ENCODE results near the gene GOLGA3.

GOLGA3 gene

DNA sequence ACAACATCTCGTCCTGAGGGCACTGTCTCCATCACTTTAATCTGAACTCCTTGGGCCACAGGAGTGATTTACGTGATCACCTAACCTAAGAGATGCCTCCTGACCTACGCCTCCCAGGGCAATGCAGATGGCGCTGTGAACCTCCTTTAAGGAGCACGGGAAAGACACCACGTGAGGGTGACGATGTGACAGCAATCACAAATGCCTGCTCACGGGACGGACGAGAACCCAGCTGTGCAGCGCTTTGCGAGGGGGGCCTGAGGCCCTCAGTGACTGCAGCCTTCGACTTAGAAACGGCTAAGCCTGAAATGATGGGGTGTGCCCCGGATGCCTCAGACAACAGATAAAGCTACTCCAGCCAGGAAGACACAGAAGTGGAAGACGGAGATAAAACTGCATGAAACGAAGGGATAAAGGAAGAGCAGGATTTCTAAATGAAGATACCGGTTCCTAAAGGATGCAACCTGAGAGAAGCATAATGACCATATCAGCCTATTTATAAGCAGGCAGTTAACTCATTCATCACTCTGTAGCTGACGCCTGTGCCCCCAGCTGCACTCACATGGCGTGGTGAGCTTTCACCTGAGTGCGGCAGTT, 13.9 kb upstream of the GOLGA3 start:
- Histone ChIP-seq H3K9me3 (ENCODE audit: severe bottlenecking) (no peaks in the 10 kb centered on the region), H3K27me3 (ENCODE audit: insufficient read depth, poor library complexity, severe bottlenecking) (no peaks in the 10 kb centered on the region), H3K36me3 (ENCODE audit: low read depth) (peaks cover 25% of the 10 kb centered on the region), H3K27ac (ENCODE audit: poor library complexity, severe bottlenecking) (no peak overlapping the region), H3K4me1 (ENCODE audit: insufficient read depth, poor library complexity, severe bottlenecking) (no peaks in the 10 kb centered on the region), H3K4me3 (ENCODE audit: severe bottlenecking) (no peak overlapping the region)
- DNase-seq (ENCODE audit: low spot score), result no peak
- ATAC-seq (ENCODE audit: low read depth), result no peak
- TF ChIP-seq, protein P1, sequence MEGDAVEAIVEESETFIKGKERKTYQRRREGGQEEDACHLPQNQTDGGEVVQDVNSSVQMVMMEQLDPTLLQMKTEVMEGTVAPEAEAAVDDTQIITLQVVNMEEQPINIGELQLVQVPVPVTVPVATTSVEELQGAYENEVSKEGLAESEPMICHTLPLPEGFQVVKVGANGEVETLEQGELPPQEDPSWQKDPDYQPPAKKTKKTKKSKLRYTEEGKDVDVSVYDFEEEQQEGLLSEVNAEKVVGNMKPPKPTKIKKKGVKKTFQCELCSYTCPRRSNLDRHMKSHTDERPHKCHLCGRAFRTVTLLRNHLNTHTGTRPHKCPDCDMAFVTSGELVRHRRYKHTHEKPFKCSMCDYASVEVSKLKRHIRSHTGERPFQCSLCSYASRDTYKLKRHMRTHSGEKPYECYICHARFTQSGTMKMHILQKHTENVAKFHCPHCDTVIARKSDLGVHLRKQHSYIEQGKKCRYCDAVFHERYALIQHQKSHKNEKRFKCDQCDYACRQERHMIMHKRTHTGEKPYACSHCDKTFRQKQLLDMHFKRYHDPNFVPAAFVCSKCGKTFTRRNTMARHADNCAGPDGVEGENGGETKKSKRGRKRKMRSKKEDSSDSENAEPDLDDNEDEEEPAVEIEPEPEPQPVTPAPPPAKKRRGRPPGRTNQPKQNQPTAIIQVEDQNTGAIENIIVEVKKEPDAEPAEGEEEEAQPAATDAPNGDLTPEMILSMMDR (IDR thresholded peaks at IDR 0.05; ENCODE audit: poor library complexity, severe bottlenecking), result no peak

DNA sequence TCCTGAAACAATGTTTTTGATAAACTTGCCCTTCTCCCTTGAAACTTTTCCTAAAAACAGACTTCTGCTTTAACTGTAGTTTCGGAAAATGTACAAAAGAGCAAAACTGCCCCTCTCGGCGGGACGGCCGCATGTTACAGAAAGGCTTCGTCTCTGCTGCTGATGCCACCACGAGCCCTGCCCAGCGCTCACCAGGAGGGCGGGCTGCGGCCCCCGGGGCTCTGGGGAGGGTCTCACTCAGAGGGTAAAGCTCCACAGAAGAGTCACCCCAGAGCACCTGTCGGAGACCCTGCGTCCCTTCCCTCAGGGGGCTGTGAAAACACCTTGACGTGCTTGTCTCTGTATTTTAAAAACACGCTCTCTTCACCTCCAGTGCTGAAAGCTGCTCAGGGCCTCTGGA, 12.5 kb upstream of the GOLGA3 start:
- no peak overlapping the region for H3K4me3 ChIP-seq (ENCODE audit: severe bottlenecking)
- H3K27ac ChIP-seq (ENCODE audit: poor library complexity, severe bottlenecking), result no peak overlapping the region
- no peaks in the 10 kb centered on the region for H3K9me3 ChIP-seq (ENCODE audit: severe bottlenecking)
- no peaks in the 10 kb centered on the region for H3K4me1 ChIP-seq (ENCODE audit: insufficient read depth, poor library complexity, severe bottlenecking)
- TF ChIP-seq, protein P1 (IDR thresholded peaks at IDR 0.05; ENCODE audit: poor library complexity, severe bottlenecking), result no peak
- H3K36me3 ChIP-seq (ENCODE audit: low read depth), result peaks cover 20% of the 10 kb centered on the region
- ATAC-seq (ENCODE audit: low read depth) (no peak), DNase-seq (ENCODE audit: low spot score) (no peak)
- H3K27me3 ChIP-seq (ENCODE audit: insufficient read depth, poor library complexity, severe bottlenecking), result no peaks in the 10 kb centered on the region

DNA sequence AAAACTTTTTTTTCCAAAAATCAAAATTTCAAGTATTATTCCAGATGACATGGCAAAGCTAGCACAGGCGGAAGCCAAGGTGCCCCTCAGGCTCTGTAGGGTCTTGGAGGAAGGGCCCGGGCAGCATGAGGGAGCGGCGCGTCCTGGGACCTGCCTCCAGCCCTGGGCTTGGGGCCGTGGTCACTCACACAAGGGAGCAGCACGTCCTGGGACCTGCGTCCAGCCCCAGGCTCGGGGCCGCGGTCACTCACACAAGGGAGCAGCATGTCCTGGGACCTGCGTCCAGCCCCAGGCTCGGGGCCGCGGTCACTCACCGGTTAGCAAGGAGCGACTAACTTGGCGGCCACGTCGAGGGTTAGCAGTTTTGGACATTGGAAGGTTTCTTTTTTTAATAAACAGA, 11.9 kb upstream of the GOLGA3 start:
- Histone ChIP-seq H3K4me1 (ENCODE audit: insufficient read depth, poor library complexity, severe bottlenecking) (no peaks in the 10 kb centered on the region), H3K36me3 (ENCODE audit: low read depth) (peaks cover 16% of the 10 kb centered on the region), H3K4me3 (ENCODE audit: severe bottlenecking) (no peak overlapping the region), H3K9me3 (ENCODE audit: severe bottlenecking) (no peaks in the 10 kb centered on the region), H3K27me3 (ENCODE audit: insufficient read depth, poor library complexity, severe bottlenecking) (no peaks in the 10 kb centered on the region), H3K27ac (ENCODE audit: poor library complexity, severe bottlenecking) (no peak overlapping the region)
- TF ChIP-seq, protein P1 (IDR thresholded peaks at IDR 0.05; ENCODE audit: poor library complexity, severe bottlenecking), result no peak
- no peak for ATAC-seq (ENCODE audit: low read depth)
- DNase-seq (ENCODE audit: low spot score), result no peak

DNA sequence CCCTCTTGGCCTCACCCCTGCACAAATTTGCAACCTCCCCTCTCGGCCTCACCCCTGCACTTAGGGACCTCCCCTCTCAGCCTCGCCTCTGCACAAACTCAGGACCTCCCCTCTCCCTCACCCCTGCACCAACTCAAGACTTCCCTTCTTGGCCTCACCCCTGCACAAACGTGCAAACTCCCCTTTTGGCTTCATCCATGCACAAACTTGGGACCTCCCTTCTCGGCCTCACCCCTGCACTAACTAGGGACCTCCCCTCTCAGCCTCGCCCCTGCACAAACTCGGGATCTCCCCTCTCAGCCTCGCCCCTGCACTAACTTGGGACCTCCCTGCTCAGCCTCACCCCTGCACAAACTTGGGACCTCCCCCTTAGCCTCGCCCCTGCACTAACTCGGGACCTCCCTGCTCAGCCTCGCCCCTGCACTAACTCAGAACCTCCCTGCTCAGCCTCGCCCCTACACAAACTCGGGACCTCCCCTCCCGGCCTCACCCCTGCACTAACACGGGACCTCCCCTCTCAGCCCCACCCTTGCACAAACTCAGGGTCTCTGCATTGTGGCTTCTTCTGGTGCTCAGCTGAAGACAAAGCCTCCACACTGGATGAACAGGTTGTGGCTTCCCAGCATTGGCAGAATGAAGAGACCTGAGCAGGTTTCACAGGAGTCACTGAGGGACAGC, 11.0 kb upstream of the GOLGA3 start:
- TF ChIP-seq, protein P1 (IDR thresholded peaks at IDR 0.05; ENCODE audit: poor library complexity, severe bottlenecking), result no peak
- no peak for ATAC-seq (ENCODE audit: low read depth)
- H3K36me3 ChIP-seq (ENCODE audit: low read depth), result peaks cover 11% of the 10 kb centered on the region

More for the DNA sequence above, 11.0 kb upstream of the GOLGA3 start:
- Histone ChIP-seq H3K27ac (ENCODE audit: poor library complexity, severe bottlenecking) (no peak overlapping the region), H3K4me1 (ENCODE audit: insufficient read depth, poor library complexity, severe bottlenecking) (no peaks in the 10 kb centered on the region), H3K27me3 (ENCODE audit: insufficient read depth, poor library complexity, severe bottlenecking) (no peaks in the 10 kb centered on the region), H3K9me3 (ENCODE audit: severe bottlenecking) (no peaks in the 10 kb centered on the region), H3K4me3 (ENCODE audit: severe bottlenecking) (no peak overlapping the region)
- DNase-seq (ENCODE audit: low spot score), result no peak

Data from RWPE2 (cell line).